CMK (cell line): ENCODE data around the gene MRPS12.

Experiments used
- DNase-seq: peaks from one replicate; pipeline ENCODE4 v3.0.0-alpha.2; 2010; ENCODE audit warnings: low read depth

The MRPS12 gene

GRCh38 chr19:38975214-38975860, 44.6 kb downstream of the MRPS12 start, which contains the start of gene FBXO17:
Gene FBXO17 (minus strand): TSS chr19:38975742. CDS start chr19:38950319, 25,423 bp downstream.
- DNase-seq: no peak

- DNase-seq: no peak
Measured at GRCh38 chr19:38975861-38976271, 45.1 kb downstream of the MRPS12 start.

DNA sequence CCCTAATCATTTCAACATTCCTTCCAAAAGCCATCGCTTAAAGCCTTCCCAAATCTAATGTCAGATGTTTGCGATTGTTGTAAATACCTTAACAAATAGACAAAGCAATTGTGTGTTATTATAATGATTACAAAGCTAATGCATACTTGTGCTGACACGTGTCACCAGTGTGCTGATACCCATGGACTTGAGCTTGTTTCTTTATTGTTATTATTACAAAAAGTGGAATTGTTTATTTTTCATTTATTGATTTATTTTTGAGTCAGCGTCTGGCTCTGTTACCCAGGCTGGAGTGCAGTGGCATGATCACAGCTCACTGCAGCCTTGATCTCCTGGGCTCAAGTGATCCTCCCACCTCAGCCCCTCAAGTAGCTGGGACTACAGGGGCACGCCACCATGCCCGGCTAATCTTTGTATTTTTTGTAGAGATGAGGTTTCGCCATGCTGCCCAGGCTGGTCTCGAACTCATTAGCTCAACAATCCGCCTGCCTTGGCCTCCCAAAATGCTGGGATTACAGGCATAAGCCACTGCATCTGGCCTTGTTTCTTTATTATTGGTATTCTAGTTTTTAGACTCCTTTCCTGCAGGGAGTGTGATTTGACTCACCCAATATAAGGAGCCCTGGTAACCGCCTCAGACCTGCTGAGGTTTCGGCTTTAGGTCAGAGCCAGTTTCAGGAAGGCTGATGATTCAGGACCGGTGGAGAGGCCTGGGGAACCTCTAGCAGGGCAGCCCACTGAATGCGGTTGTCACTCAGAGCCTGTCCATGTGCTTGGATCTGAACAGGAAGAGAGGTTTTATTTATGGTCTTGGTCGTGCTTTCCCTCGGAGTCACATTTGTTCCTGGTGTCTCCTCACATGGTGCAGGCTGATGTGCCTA, 46.9 kb downstream of the MRPS12 start:
- DNase-seq: no peak

GRCh38 chr19:38978326-38978689, 47.6 kb downstream of the MRPS12 start:
- no peak for DNase-seq

- DNase-seq: no peak
Measured at GRCh38 chr19:38979812-38980211, 49.1 kb downstream of the MRPS12 start.

DNA sequence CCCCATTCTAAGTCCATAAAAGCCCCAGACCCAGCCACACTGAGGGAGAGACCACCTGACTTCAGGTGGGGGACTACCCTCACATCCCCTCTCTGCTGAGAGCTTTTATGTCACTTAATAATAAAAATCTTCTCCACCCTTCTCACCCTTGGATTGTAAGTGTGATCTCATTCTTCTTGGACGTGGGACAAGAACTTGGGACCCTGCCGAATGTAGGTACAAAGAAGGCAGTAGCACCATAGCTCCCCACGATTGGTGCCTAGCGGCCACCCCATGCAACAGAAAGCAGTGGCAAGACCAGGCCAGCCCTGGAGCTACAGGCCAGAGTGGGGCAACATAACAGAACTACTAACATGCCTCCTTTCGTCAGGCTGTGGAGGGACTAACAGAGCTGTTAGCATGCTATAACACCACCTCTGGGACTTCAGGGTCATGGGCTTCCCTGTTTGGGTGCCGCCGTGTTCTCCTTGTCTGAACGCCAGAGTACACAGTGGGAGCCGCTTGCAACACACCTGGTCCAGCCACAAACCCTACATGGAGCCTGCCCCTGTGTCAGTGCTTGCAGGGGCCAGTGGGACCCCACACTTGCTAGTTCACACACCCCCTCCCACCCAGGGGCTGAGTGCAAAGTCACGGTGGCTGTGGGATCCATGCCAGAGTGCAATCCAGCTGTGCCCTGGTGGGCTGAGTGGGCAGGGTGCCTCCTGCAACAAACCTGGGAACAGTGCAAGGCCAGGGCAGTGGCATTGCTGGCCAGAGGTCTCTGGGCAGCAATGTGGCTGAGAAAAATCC, 50.0 kb downstream of the MRPS12 start:
- DNase-seq: no peak
